ENCODE data around the gene DHX36. TPM values are rescaled to one million over a fixed set of nuclear protein-coding genes. Genes with fewer than 3 reads are reported as not detected.

The DHX36 gene
- total RNA-seq, 2 experiments from 2014 or later: 128 TPM

- Mint-ChIP-seq H3K36me3 (ENCODE audit: low read depth) (peaks cover 93% of the 10 kb centered on the region), H3K4me1 (ENCODE audit: low read depth) (peaks cover 4% of the 10 kb centered on the region)
- H3K4me3 ChIP-seq (ENCODE audit: low read length): no peak overlapping the region
These were observed 49.0 kb downstream of the DHX36 start for GRCh38 chr3:154275292-154275691.

GRCh38 chr3:154274348-154274747 lies 49.9 kb downstream of the DHX36 start:
- peaks cover 93% of the 10 kb centered on the region for H3K36me3 Mint-ChIP-seq (ENCODE audit: low read depth)
- peak overlapping the region; percentile 74 for H3K27ac Mint-ChIP-seq

More at GRCh38 chr3:154275292-154275691, 49.0 kb downstream of the DHX36 start:
- intact Hi-C loops (cut with DNase I, micrococcal nuclease): no loop called here
- no peak overlapping the region for H3K27ac Mint-ChIP-seq
- DNase-seq: no peak
- no peaks in the 10 kb centered on the region for H3K9me3 Mint-ChIP-seq
- H3K27me3 Mint-ChIP-seq: no peaks in the 10 kb centered on the region
- peaks cover 0 to under 1% of the 10 kb centered on the region in 2 experiments for H3K9me3 ChIP-seq (ENCODE audit: control insufficient read depth in 1 of 2, insufficient read depth in 1 of 2, low read length in 2 of 2)
- CTCF ChIA-PET: no interaction called here
- ATAC-seq (ENCODE audit: poor library complexity): no peak
- no peak overlapping the region for H3K27ac ChIP-seq (ENCODE audit: low read depth in 1 of 2, low read length in 2 of 2)
- H3K36me3 ChIP-seq (ENCODE audit: insufficient read depth, low read length): peaks cover 82% of the 10 kb centered on the region
- POLR2A ChIA-PET: no interaction called here
- no peaks in the 10 kb centered on the region for H3K27me3 ChIP-seq (ENCODE audit: control insufficient read depth in 1 of 2, insufficient read depth in 2 of 2, low read length in 2 of 2)
- H3K4me1 ChIP-seq (ENCODE audit: insufficient read depth, low read length): no peaks in the 10 kb centered on the region
- no peak for TF ChIP-seq CTCF (IDR thresholded peaks at IDR 0.05)
- H3K4me3 Mint-ChIP-seq: no peak overlapping the region

GRCh38 chr3:154273381-154273780 lies 50.9 kb downstream of the DHX36 start:
- DNase-seq (no peak), ATAC-seq (ENCODE audit: poor library complexity) (no peak)
- H3K4me1 ChIP-seq (ENCODE audit: insufficient read depth, low read length): no peaks in the 10 kb centered on the region
- ChIA-PET POLR2A (no interaction called here), CTCF (interaction anchor here (1.1 kb wide), 1 partner anchor 18 kb away, joined by 3 read pairs; no protein-coding TSS in a partner anchor)
- H3K27ac Mint-ChIP-seq: no peak overlapping the region
- no peak for TF ChIP-seq CTCF (IDR thresholded peaks at IDR 0.05)
- no peaks in the 10 kb centered on the region for H3K27me3 Mint-ChIP-seq
- peaks cover 4% of the 10 kb centered on the region for H3K4me1 Mint-ChIP-seq (ENCODE audit: low read depth)
- H3K9me3 ChIP-seq (ENCODE audit: control insufficient read depth in 1 of 2, insufficient read depth in 1 of 2, low read length in 2 of 2): peaks cover 0 to 3% of the 10 kb centered on the region in 2 experiments
- H3K27ac ChIP-seq (ENCODE audit: low read depth in 1 of 2, low read length in 2 of 2): no peak overlapping the region
- H3K36me3 ChIP-seq (ENCODE audit: insufficient read depth, low read length): peaks cover 70% of the 10 kb centered on the region
- H3K9me3 Mint-ChIP-seq: peaks cover 3% of the 10 kb centered on the region
- H3K36me3 Mint-ChIP-seq (ENCODE audit: low read depth): peaks cover 93% of the 10 kb centered on the region
- H3K4me3 ChIP-seq (ENCODE audit: low read length): no peak overlapping the region
- H3K4me3 Mint-ChIP-seq: no peak overlapping the region
- intact Hi-C loops (cut with DNase I, micrococcal nuclease): loop anchor here in 1 of 2 experiments (5.0 kb wide), 1 partner anchor 39 kb away; no protein-coding TSS in a partner anchor
- no peaks in the 10 kb centered on the region for H3K27me3 ChIP-seq (ENCODE audit: control insufficient read depth in 1 of 2, insufficient read depth in 2 of 2, low read length in 2 of 2)

More at GRCh38 chr3:154274348-154274747, 49.9 kb downstream of the DHX36 start:
- Mint-ChIP-seq H3K4me1 (ENCODE audit: low read depth) (peaks cover 4% of the 10 kb centered on the region), H3K9me3 (no peaks in the 10 kb centered on the region), H3K4me3 (no peak overlapping the region), H3K27me3 (no peaks in the 10 kb centered on the region)
- H3K4me3 ChIP-seq (ENCODE audit: low read length): no peak overlapping the region
- ChIA-PET POLR2A (no interaction called here), CTCF (no interaction called here)
- intact Hi-C loops (cut with DNase I, micrococcal nuclease): loop anchor here in 1 of 2 experiments (5.0 kb wide), 1 partner anchor 38 kb away; no protein-coding TSS in a partner anchor
- H3K9me3 ChIP-seq (ENCODE audit: control insufficient read depth in 1 of 2, insufficient read depth in 1 of 2, low read length in 2 of 2): peaks cover 0 to 3% of the 10 kb centered on the region in 2 experiments
- no peak for TF ChIP-seq CTCF (IDR thresholded peaks at IDR 0.05)
- H3K27ac ChIP-seq (ENCODE audit: low read depth in 1 of 2, low read length in 2 of 2): no peak overlapping the region
- ATAC-seq (ENCODE audit: poor library complexity) (no peak), DNase-seq (no peak)
- H3K27me3 ChIP-seq (ENCODE audit: control insufficient read depth in 1 of 2, insufficient read depth in 2 of 2, low read length in 2 of 2): no peaks in the 10 kb centered on the region
- H3K36me3 ChIP-seq (ENCODE audit: insufficient read depth, low read length): peaks cover 80% of the 10 kb centered on the region
- H3K4me1 ChIP-seq (ENCODE audit: insufficient read depth, low read length): no peaks in the 10 kb centered on the region
